DMS153 treated with DMSO at 0.1 percent for 48 hours (cell line): ENCODE results near the gene SEMA3F.

ENCODE experiments used
- DNase-seq: peaks from one replicate; lab custom pipeline; 2025; ENCODE audit not compliant: unreplicated experiment; lab: John Stamatoyannopoulos, UW

SEMA3F gene

GRCh38 chr3:50155491-50155878 is 361 bp downstream of the SEMA3F start:
- DNase-seq: no peak

- no peak for DNase-seq
Observed at GRCh38 chr3:50155891-50156290, 767 bp downstream of the SEMA3F start.

- DNase-seq: no peak
Observed at GRCh38 chr3:50156549-50157493, 1.7 kb downstream of the SEMA3F start.

- no peak for DNase-seq
Observed at GRCh38 chr3:50157827-50158529, 2.9 kb downstream of the SEMA3F start.

- no peak for DNase-seq
Observed at GRCh38 chr3:50158530-50159146, 3.5 kb downstream of the SEMA3F start.

- no peak for DNase-seq
Observed at GRCh38 chr3:50160561-50160983, 5.4 kb downstream of the SEMA3F start.

- no peak for DNase-seq
Observed at GRCh38 chr3:50161320-50161719, 6.2 kb downstream of the SEMA3F start.

GRCh38 chr3:50162034-50162883 is 7.1 kb downstream of the SEMA3F start:
- no peak for DNase-seq

GRCh38 chr3:50163572-50164455 is 8.7 kb downstream of the SEMA3F start:
- DNase-seq: no peak

- no peak for DNase-seq
Observed at GRCh38 chr3:50164481-50164880, 9.4 kb downstream of the SEMA3F start.

- DNase-seq: no peak
Observed at GRCh38 chr3:50164984-50165909, 10.1 kb downstream of the SEMA3F start.

- no peak for DNase-seq
Observed at GRCh38 chr3:50165910-50166538, 10.9 kb downstream of the SEMA3F start.

- DNase-seq: no peak
Observed at GRCh38 chr3:50166620-50167019, 11.5 kb downstream of the SEMA3F start.

- no peak for DNase-seq
Observed at GRCh38 chr3:50167069-50167840, 12.1 kb downstream of the SEMA3F start.

- DNase-seq: no peak
Observed at GRCh38 chr3:50167841-50168209, 12.7 kb downstream of the SEMA3F start.

- DNase-seq: no peak
Observed at GRCh38 chr3:50168388-50168787, 13.3 kb downstream of the SEMA3F start.

- DNase-seq: no peak
Observed at GRCh38 chr3:50168791-50169190, 13.7 kb downstream of the SEMA3F start.
